H1 (cell line): ENCODE data around the gene RILP. TPM values are rescaled to one million over a fixed set of nuclear protein-coding genes. Genes with fewer than 3 reads are reported as not detected.

Experiments
- ATF2 ChIP-seq: IDR thresholded peaks from 2 replicates; pipeline ENCODE4 v1.6.1; 2012; ENCODE audit warnings: low read length, inconsistent platforms
- BRCA1 ChIP-seq: IDR thresholded peaks from 2 replicates; pipeline ENCODE4 v1.6.1; 2012; ENCODE audit warnings: low read depth, low read length, improper control_type of control experiment
- CEBPB ChIP-seq: IDR thresholded peaks from 2 replicates; pipeline ENCODE4 v1.6.1; 2012; ENCODE audit warnings: low read depth, low read length
- CHD7 ChIP-seq: fragments of 300-600 bp; sonication (generic); IDR thresholded peaks from 2 replicates; pipeline ENCODE4 v1.7.1; 2012; ENCODE audit warnings: low read length, moderate library complexity, mild to moderate bottlenecking, inconsistent platforms; ENCODE audit not compliant: insufficient replicate concordance
- JUND ChIP-seq: IDR thresholded peaks from 2 replicates; pipeline ENCODE4 v1.6.1; 2011; ENCODE audit warnings: mild to moderate bottlenecking, improper control_type of control experiment, low read length
- KDM5A ChIP-seq: fragments of 200-600 bp; IDR thresholded peaks from 2 replicates; pipeline ENCODE4 v1.7.1; 2012; ENCODE audit warnings: mild to moderate bottlenecking, low read length, inconsistent platforms, mixed read lengths
- SIN3A ChIP-seq, 2 experiments: IDR thresholded peaks in 1 of 2; conservative IDR thresholded peaks in 1 of 2; 2 replicates each; pipeline ENCODE4 v1.6.1; 2011 to 2012; ENCODE audit warnings: low read length in 2 of 2, improper control_type of control experiment in 1 of 2, low read depth in 1 of 2, mild to moderate bottlenecking in 1 of 2
- TBP ChIP-seq: IDR thresholded peaks from 2 replicates; pipeline ENCODE4 v1.6.1; 2011; ENCODE audit warnings: low read depth, low read length, improper control_type of control experiment
- polyA plus RNA-seq, 7 experiments: library from polyadenylated mRNA; depleted of rRNA in 3 of 7; stranded (reverse) in 5 of 7; unstranded in 2 of 7; fragments of >200 nt in 5 of 7; fragments of 200-250 nt in 2 of 7; gene quantifications; 1 replicate in 5 of 7; 2 replicates in 1 of 7; 4 replicates in 1 of 7; pipeline versions ENCODE4 v1.2.1 to v1.2.3, GENCODE V29; 2011 to 2013; ENCODE audit warnings: missing spikeins in 2 of 7, mixed read lengths in 2 of 7
- total RNA-seq: library from RNA; stranded (reverse); fragmentation: NEBNext Ultra II Directional; extraction: Animal tissue kit (Norgen Biotek cat#: 25700); gene quantifications from 2 replicates; pipeline ENCODE4 v1.2.1, GENCODE V29; 2021

The RILP gene
- total and polyA plus RNA-seq, 2 of the 8 experiments (the other 6 are each of a cell fraction or from before 2014, with no cell fraction given) = 6.8 to 7.2 TPM

DNA sequence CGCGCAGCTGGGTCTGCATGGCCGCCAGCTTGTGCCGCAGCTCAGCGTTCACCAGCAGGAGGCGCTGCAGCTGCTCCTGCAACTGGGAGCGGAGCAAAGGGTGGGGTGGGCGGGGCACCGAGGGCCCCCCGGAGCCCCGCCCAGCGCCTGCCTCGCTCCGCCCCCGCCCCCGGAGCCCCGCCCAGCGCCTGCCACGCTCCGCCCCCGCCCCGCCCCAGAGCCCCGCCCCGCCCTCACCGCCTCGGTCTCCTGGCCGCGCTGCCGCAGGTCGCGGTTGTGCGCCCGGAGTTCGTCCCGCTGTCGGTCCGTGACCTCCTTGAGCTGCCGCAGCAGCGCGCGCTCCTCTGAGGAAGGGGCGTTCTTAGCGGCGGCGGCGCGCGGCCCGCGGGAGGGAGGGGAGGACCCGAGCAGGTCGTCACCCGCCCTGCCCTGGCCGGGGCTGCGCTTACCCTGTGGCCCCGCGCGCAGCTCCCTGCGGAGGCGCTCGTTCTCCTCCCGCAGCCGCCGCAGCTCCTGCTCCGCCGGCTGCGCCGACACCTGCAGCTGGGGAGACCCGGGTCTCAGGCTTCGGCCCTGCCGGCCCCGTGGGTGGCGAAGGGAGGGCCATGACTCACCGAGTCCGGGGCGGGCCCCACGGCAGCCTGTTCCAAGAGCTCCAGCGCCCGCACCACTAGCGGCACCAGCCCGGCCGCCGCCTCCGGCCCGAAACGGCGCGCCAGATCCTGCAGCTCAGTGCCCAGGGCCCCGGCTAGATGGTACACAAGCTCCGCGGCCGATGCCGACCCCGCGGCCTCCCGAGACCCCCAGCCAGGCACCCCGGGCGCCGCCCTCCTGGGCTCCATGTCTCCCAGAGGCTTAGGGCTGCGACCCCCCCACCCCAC is 463 bp downstream of the RILP start (continued):
- no peak for TF ChIP-seq CHD7
- no peak for TF ChIP-seq KDM5A
- TF ChIP-seq JUND = no peak
- TF ChIP-seq TBP = 0 out of 2 replicates have a peak, but pooled peaks have one; percentile 31
- TF ChIP-seq BRCA1 = no peak
- TF ChIP-seq CEBPB = no peak
- TF ChIP-seq SIN3A (conservative IDR thresholded peaks at IDR 0.05 in 1 of 2, IDR thresholded peaks at IDR 0.05 in 1 of 2; ENCODE audit: low read depth in 1 of 2, low read length in 2 of 2) = no peak; a peak in 2 of 4 replicates
- TF ChIP-seq ATF2 = no peak
